Liver (tissue), 9 donors: ENCODE measurements around the gene DLGAP5. TPM values are rescaled to one million over a fixed set of nuclear protein-coding genes. Genes with fewer than 3 reads are reported as not detected.

Source experiments
- DNase-seq: peaks from one replicate; pipeline ENCODE4 v3.0.0-alpha.2; 2017; ENCODE audit warnings: low spot score
- H3K27ac ChIP-seq, 2 donors: one replicate each; pipeline ENCODE4 v1.7.0; 2013; ENCODE audit warnings: inconsistent platforms in 2 of 2, low read length in 2 of 2, control low read depth in 1 of 2, low read depth in 1 of 2, mild to moderate bottlenecking in 1 of 2
- H3K27me3 ChIP-seq, 4 donors: one replicate each; pipeline versions ENCODE4 v1.6.1 to v1.7.0; 2013; ENCODE audit warnings: low read length in 3 of 4, inconsistent platforms in 1 of 4, mild to moderate bottlenecking in 1 of 4, moderate library complexity in 1 of 4; ENCODE audit not compliant: control insufficient read depth in 4 of 4, insufficient read depth in 4 of 4
- H3K36me3 ChIP-seq, 4 donors: one replicate each; pipeline versions ENCODE4 v1.6.1 to v1.7.0; 2013; ENCODE audit warnings: low read length in 3 of 4, mild to moderate bottlenecking in 3 of 4, low read depth in 1 of 4, moderate library complexity in 1 of 4; ENCODE audit not compliant: control insufficient read depth in 4 of 4, insufficient read depth in 3 of 4
- H3K4me1 ChIP-seq, 4 donors: one replicate each; pipeline versions ENCODE4 v1.6.1 to v1.7.0; 2013; ENCODE audit warnings: low read length in 3 of 4, mild to moderate bottlenecking in 3 of 4, moderate library complexity in 1 of 4; ENCODE audit not compliant: control insufficient read depth in 4 of 4, insufficient read depth in 4 of 4
- H3K4me3 ChIP-seq, 3 donors: one replicate each; pipeline versions ENCODE4 v1.6.1 to v1.7.0; 2013; ENCODE audit warnings: low read length in 3 of 3, control low read depth in 1 of 3, low read depth in 1 of 3, mild to moderate bottlenecking in 1 of 3
- H3K9ac ChIP-seq, 2 donors: one replicate each; pipeline ENCODE4 v1.7.0; 2013; ENCODE audit warnings: low read length in 2 of 2, mild to moderate bottlenecking in 2 of 2, moderate library complexity in 2 of 2, control low read depth in 1 of 2, low read depth in 1 of 2
- H3K9me3 ChIP-seq, 4 donors: one replicate each; pipeline versions ENCODE4 v1.6.1 to v1.7.0; 2013; ENCODE audit warnings: low read length in 3 of 4; ENCODE audit not compliant: control insufficient read depth in 4 of 4
- EGR1 ChIP-seq, 2 donors: IDR thresholded peaks; 2 replicates each; pipeline ENCODE4 v1.6.1; 2016 to 2018; ENCODE audit warnings: antibody characterized with exemption in 2 of 2, low read depth in 2 of 2
- FOXA1 ChIP-seq: IDR thresholded peaks from 2 replicates; pipeline ENCODE4 v1.6.1; 2016; ENCODE audit warnings: antibody characterized with exemption
- FOXA2 ChIP-seq: IDR thresholded peaks from 2 replicates; pipeline ENCODE4 v1.6.1; 2016; ENCODE audit warnings: antibody characterized with exemption
- GABPA ChIP-seq, 2 donors: IDR thresholded peaks in 1 of 2; conservative IDR thresholded peaks in 1 of 2; 2 replicates each; pipeline ENCODE4 v1.6.1; 2016; ENCODE audit warnings: antibody characterized with exemption in 2 of 2, mild to moderate bottlenecking in 1 of 2, moderate library complexity in 1 of 2
- HNF4A ChIP-seq, 2 donors: conservative IDR thresholded peaks; 2 replicates each; pipeline ENCODE4 v1.6.1; 2016; ENCODE audit warnings: antibody characterized with exemption in 2 of 2, mild to moderate bottlenecking in 2 of 2
- HNF4G ChIP-seq: IDR thresholded peaks from 2 replicates; pipeline ENCODE4 v1.6.1; 2016; ENCODE audit warnings: antibody characterized with exemption
- NR2F2 ChIP-seq: IDR thresholded peaks from 2 replicates; pipeline ENCODE4 v1.6.1; 2016; ENCODE audit warnings: antibody characterized with exemption
- RAD21 ChIP-seq, 2 donors: IDR thresholded peaks; 2 replicates each; pipeline ENCODE4 v1.6.1; 2016; ENCODE audit warnings: antibody characterized with exemption in 2 of 2, mild to moderate bottlenecking in 2 of 2
- TAF1 ChIP-seq: conservative IDR thresholded peaks from 2 replicates; pipeline ENCODE4 v1.6.1; 2016; ENCODE audit warnings: antibody characterized with exemption, mild to moderate bottlenecking
- YY1 ChIP-seq: IDR thresholded peaks from 2 replicates; pipeline ENCODE4 v1.6.1; 2016; ENCODE audit warnings: antibody characterized with exemption, mild to moderate bottlenecking
- WGBS: extraction: QIAGEN DNeasy Blood & Tissue Kit; methylation state at CpG from one replicate; pipeline ENCODE4 v1.1.7; 2013; 5-methylcytosine and 5-hydroxymethylcytosine counted together
- polyA plus RNA-seq, 2 donors: library from polyadenylated mRNA; stranded (reverse) in 1 of 2; unstranded in 1 of 2; fragments of 200-250 nt in 1 of 2; fragments of >200 nt in 1 of 2; fragmentation: Nextera tagmentation in 1 of 2; extraction: Ambion mirVana in 1 of 2; gene quantifications; one replicate each; pipeline versions ENCODE4 v1.2.1 to v1.2.3, GENCODE V29; 2013 to 2015
- total RNA-seq, 2 donors: library from RNA; depleted of rRNA; stranded (reverse); fragments of >200 nt; gene quantifications; one replicate each; pipeline ENCODE4 v1.2.3, GENCODE V29; 2014
- TF ChIP-seq, protein P1 (sequence below): IDR thresholded peaks from 2 replicates; pipeline ENCODE4 v1.6.1; 2016; ENCODE audit warnings: antibody characterized with exemption
- TF ChIP-seq, protein P2 (sequence below): fragments of 150-350 bp; IDR thresholded peaks from 2 replicates; pipeline ENCODE4 v1.5.1; 2017; ENCODE audit warnings: improper control_type of control experiment, low read depth, low read length; ENCODE audit not compliant: missing input control
- TF ChIP-seq, protein P3 (sequence below): IDR thresholded peaks from 2 replicates; pipeline ENCODE4 v1.6.1; 2016; ENCODE audit warnings: antibody characterized with exemption, mild to moderate bottlenecking
- TF ChIP-seq, protein P4 (sequence below): IDR thresholded peaks from 2 replicates; pipeline ENCODE4 v1.6.1; 2016; ENCODE audit warnings: antibody characterized with exemption
- TF ChIP-seq, protein P5 (sequence below): IDR thresholded peaks from 2 replicates; pipeline ENCODE4 v1.6.1; 2016; ENCODE audit warnings: antibody characterized with exemption
- donor health status: healthy.
- donor health status: healthy.
- donor health status: healthy.
- donor health status: healthy.
- donor health status: healthy.

The DLGAP5 gene
- total and polyA plus RNA-seq, 4 donors = under 0.01 to 42.5 (median 0.70) TPM

DNA sequence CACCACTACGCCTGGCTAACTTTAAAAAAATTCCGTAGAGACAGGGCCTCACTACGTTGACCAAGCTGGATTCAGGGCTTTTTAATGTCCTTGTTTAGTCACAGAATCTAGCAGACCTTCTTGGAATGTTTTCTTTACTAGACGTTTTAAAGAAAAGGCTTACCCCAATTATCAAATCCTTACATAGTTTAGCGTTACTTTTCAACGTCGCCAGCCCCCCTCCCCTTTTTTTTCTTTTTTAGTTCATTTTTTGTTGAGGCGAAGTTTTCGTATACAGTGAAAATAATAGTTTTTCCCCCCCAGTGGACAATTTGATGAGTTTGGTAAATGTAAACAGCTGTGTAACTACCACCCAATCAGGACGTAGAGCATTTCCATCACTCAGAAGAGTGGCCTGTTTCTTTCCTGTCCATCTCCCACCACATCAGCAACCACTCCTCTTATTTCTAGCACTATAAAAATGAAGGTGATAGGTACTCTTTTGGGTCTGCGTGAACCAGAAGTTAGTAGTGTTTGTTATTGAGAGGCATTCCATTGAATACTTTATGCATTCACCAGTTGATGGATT, 753 bp upstream of the DLGAP5 start:
- WGBS = 71% methylated on average over 11 of the region's 11 CpGs
- H3K9ac ChIP-seq = peak overlapping the region in 1 of 2 donors; percentile 40
- no peak overlapping the region for H3K27ac ChIP-seq

More for the DNA sequence above, 753 bp upstream of the DLGAP5 start:
- Histone ChIP-seq H3K9me3 (no peaks in the 10 kb centered on the region), H3K36me3 (no peaks in the 10 kb centered on the region), H3K4me1 (peaks cover 0 to 10% (median 6%) of the 10 kb centered on the region in 4 donors), H3K27me3 (no peaks in the 10 kb centered on the region), H3K4me3 (peak overlapping the region; percentile 42 to 64 (median 49))
- TF ChIP-seq, protein P1, sequence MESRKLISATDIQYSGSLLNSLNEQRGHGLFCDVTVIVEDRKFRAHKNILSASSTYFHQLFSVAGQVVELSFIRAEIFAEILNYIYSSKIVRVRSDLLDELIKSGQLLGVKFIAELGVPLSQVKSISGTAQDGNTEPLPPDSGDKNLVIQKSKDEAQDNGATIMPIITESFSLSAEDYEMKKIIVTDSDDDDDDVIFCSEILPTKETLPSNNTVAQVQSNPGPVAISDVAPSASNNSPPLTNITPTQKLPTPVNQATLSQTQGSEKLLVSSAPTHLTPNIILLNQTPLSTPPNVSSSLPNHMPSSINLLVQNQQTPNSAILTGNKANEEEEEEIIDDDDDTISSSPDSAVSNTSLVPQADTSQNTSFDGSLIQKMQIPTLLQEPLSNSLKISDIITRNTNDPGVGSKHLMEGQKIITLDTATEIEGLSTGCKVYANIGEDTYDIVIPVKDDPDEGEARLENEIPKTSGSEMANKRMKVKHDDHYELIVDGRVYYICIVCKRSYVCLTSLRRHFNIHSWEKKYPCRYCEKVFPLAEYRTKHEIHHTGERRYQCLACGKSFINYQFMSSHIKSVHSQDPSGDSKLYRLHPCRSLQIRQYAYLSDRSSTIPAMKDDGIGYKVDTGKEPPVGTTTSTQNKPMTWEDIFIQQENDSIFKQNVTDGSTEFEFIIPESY = no peak
- TF ChIP-seq, protein P2, sequence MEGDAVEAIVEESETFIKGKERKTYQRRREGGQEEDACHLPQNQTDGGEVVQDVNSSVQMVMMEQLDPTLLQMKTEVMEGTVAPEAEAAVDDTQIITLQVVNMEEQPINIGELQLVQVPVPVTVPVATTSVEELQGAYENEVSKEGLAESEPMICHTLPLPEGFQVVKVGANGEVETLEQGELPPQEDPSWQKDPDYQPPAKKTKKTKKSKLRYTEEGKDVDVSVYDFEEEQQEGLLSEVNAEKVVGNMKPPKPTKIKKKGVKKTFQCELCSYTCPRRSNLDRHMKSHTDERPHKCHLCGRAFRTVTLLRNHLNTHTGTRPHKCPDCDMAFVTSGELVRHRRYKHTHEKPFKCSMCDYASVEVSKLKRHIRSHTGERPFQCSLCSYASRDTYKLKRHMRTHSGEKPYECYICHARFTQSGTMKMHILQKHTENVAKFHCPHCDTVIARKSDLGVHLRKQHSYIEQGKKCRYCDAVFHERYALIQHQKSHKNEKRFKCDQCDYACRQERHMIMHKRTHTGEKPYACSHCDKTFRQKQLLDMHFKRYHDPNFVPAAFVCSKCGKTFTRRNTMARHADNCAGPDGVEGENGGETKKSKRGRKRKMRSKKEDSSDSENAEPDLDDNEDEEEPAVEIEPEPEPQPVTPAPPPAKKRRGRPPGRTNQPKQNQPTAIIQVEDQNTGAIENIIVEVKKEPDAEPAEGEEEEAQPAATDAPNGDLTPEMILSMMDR = no peak
- TF ChIP-seq YY1 = no peak
- TF ChIP-seq, protein P3, sequence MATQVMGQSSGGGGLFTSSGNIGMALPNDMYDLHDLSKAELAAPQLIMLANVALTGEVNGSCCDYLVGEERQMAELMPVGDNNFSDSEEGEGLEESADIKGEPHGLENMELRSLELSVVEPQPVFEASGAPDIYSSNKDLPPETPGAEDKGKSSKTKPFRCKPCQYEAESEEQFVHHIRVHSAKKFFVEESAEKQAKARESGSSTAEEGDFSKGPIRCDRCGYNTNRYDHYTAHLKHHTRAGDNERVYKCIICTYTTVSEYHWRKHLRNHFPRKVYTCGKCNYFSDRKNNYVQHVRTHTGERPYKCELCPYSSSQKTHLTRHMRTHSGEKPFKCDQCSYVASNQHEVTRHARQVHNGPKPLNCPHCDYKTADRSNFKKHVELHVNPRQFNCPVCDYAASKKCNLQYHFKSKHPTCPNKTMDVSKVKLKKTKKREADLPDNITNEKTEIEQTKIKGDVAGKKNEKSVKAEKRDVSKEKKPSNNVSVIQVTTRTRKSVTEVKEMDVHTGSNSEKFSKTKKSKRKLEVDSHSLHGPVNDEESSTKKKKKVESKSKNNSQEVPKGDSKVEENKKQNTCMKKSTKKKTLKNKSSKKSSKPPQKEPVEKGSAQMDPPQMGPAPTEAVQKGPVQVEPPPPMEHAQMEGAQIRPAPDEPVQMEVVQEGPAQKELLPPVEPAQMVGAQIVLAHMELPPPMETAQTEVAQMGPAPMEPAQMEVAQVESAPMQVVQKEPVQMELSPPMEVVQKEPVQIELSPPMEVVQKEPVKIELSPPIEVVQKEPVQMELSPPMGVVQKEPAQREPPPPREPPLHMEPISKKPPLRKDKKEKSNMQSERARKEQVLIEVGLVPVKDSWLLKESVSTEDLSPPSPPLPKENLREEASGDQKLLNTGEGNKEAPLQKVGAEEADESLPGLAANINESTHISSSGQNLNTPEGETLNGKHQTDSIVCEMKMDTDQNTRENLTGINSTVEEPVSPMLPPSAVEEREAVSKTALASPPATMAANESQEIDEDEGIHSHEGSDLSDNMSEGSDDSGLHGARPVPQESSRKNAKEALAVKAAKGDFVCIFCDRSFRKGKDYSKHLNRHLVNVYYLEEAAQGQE = no peak
- no peak for TF ChIP-seq EGR1 (IDR thresholded peaks at IDR 0.05; ENCODE audit: low read depth in 2 of 2)
- TF ChIP-seq RAD21 (IDR thresholded peaks at IDR 0.05) = no peak
- TF ChIP-seq FOXA1 = no peak
- TF ChIP-seq, protein P4, sequence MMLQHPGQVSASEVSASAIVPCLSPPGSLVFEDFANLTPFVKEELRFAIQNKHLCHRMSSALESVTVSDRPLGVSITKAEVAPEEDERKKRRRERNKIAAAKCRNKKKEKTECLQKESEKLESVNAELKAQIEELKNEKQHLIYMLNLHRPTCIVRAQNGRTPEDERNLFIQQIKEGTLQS = no peak
- TF ChIP-seq, protein P5, sequence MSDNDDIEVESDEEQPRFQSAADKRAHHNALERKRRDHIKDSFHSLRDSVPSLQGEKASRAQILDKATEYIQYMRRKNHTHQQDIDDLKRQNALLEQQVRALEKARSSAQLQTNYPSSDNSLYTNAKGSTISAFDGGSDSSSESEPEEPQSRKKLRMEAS = no peak
- no peak for TF ChIP-seq FOXA2
- no peak for TF ChIP-seq HNF4G
- no peak for TF ChIP-seq GABPA (IDR thresholded peaks at IDR 0.05 in 1 of 2, conservative IDR thresholded peaks at IDR 0.05 in 1 of 2)
- no peak for TF ChIP-seq TAF1
- no peak for TF ChIP-seq HNF4A (conservative IDR thresholded peaks at IDR 0.05)
- TF ChIP-seq NR2F2 = no peak
- DNase-seq = no peak
